ENCODE data around the gene KCNMA1.

The KCNMA1 gene

GRCh38 chr10:77052593-77052992 is 585.0 kb downstream of the KCNMA1 start:
- Histone ChIP-seq H3K4me3 (ENCODE audit: low read length) (no peak overlapping the region), H3K4me1 (ENCODE audit: insufficient read depth, low read length) (peaks cover 5% of the 10 kb centered on the region; the same call in 1 of the 2 replicates), H3K9ac (ENCODE audit: low read depth, low read length) (no peak overlapping the region), H3K27ac (ENCODE audit: low read depth, low read length) (no peak overlapping the region), H3K27me3 (ENCODE audit: insufficient read depth, low read length) (no peaks in the 10 kb centered on the region), H3K9me3 (ENCODE audit: insufficient read depth, low read depth, low read length) (no peaks in the 10 kb centered on the region), H3K36me3 (ENCODE audit: insufficient read depth, low read length) (no peaks in the 10 kb centered on the region)
- WGBS, result 85% methylated on average over 2 of the region's 2 CpGs

- Histone ChIP-seq H3K9me3 (ENCODE audit: insufficient read depth, low read depth, low read length) (no peaks in the 10 kb centered on the region), H3K36me3 (ENCODE audit: insufficient read depth, low read length) (no peaks in the 10 kb centered on the region), H3K27me3 (ENCODE audit: insufficient read depth, low read length) (no peaks in the 10 kb centered on the region), H3K4me1 (ENCODE audit: insufficient read depth, low read length) (peaks cover 5% of the 10 kb centered on the region; the same call in 1 of the 2 replicates), H3K27ac (ENCODE audit: low read depth, low read length) (no peak overlapping the region), H3K9ac (ENCODE audit: low read depth, low read length) (no peak overlapping the region), H3K4me3 (ENCODE audit: low read length) (no peak overlapping the region)
Observed at GRCh38 chr10:77051837-77052236, 585.8 kb downstream of the KCNMA1 start.

- H3K9ac ChIP-seq (ENCODE audit: low read depth, low read length), result no peak overlapping the region
Observed at GRCh38 chr10:77049896-77050295, 587.7 kb downstream of the KCNMA1 start.

GRCh38 chr10:77049146-77049545 is 588.5 kb downstream of the KCNMA1 start:
- H3K9me3 ChIP-seq (ENCODE audit: insufficient read depth, low read depth, low read length), result no peaks in the 10 kb centered on the region
- peaks cover 5% of the 10 kb centered on the region; the same call in 1 of the 2 replicates for H3K4me1 ChIP-seq (ENCODE audit: insufficient read depth, low read length)
- no peak overlapping the region for H3K27ac ChIP-seq (ENCODE audit: low read depth, low read length)
- 92% methylated on average over 3 of the region's 3 CpGs for WGBS
- no peak overlapping the region for H3K9ac ChIP-seq (ENCODE audit: low read depth, low read length)
- no peak overlapping the region for H3K4me3 ChIP-seq (ENCODE audit: low read length)
- no peaks in the 10 kb centered on the region for H3K36me3 ChIP-seq (ENCODE audit: insufficient read depth, low read length)
- H3K27me3 ChIP-seq (ENCODE audit: insufficient read depth, low read length), result no peaks in the 10 kb centered on the region

More at GRCh38 chr10:77049896-77050295, 587.7 kb downstream of the KCNMA1 start:
- H3K27me3 ChIP-seq (ENCODE audit: insufficient read depth, low read length), result no peaks in the 10 kb centered on the region
- 87% methylated on average over 3 of the region's 3 CpGs for WGBS
- peaks cover 5% of the 10 kb centered on the region; the same call in 1 of the 2 replicates for H3K4me1 ChIP-seq (ENCODE audit: insufficient read depth, low read length)
- no peak overlapping the region for H3K4me3 ChIP-seq (ENCODE audit: low read length)
- H3K9me3 ChIP-seq (ENCODE audit: insufficient read depth, low read depth, low read length), result no peaks in the 10 kb centered on the region
- H3K27ac ChIP-seq (ENCODE audit: low read depth, low read length), result no peak overlapping the region
- no peaks in the 10 kb centered on the region for H3K36me3 ChIP-seq (ENCODE audit: insufficient read depth, low read length)

- 89% methylated on average over 2 of the region's 2 CpGs for WGBS
Observed at GRCh38 chr10:77045085-77045484, 592.5 kb downstream of the KCNMA1 start.

GRCh38 chr10:77043420-77043763 is 594.2 kb downstream of the KCNMA1 start:
- 97% methylated on average over 2 of the region's 2 CpGs for WGBS
- Histone ChIP-seq H3K27me3 (ENCODE audit: insufficient read depth, low read length) (no peaks in the 10 kb centered on the region), H3K4me1 (ENCODE audit: insufficient read depth, low read length) (0 out of 2 replicates have a peak, but pooled peaks cover 4% of the 10 kb centered on the region), H3K36me3 (ENCODE audit: insufficient read depth, low read length) (no peaks in the 10 kb centered on the region), H3K9me3 (ENCODE audit: insufficient read depth, low read depth, low read length) (no peaks in the 10 kb centered on the region), H3K9ac (ENCODE audit: low read depth, low read length) (no peak overlapping the region), H3K4me3 (ENCODE audit: low read length) (no peak overlapping the region), H3K27ac (ENCODE audit: low read depth, low read length) (no peak overlapping the region)

More at GRCh38 chr10:77045085-77045484, 592.5 kb downstream of the KCNMA1 start:
- Histone ChIP-seq H3K4me3 (ENCODE audit: low read length) (no peak overlapping the region), H3K9me3 (ENCODE audit: insufficient read depth, low read depth, low read length) (no peaks in the 10 kb centered on the region), H3K4me1 (ENCODE audit: insufficient read depth, low read length) (0 out of 2 replicates have a peak, but pooled peaks cover 4% of the 10 kb centered on the region), H3K27me3 (ENCODE audit: insufficient read depth, low read length) (no peaks in the 10 kb centered on the region), H3K9ac (ENCODE audit: low read depth, low read length) (no peak overlapping the region), H3K36me3 (ENCODE audit: insufficient read depth, low read length) (no peaks in the 10 kb centered on the region), H3K27ac (ENCODE audit: low read depth, low read length) (no peak overlapping the region)

- Histone ChIP-seq H3K36me3 (ENCODE audit: insufficient read depth, low read length) (no peaks in the 10 kb centered on the region), H3K27ac (ENCODE audit: low read depth, low read length) (no peak overlapping the region), H3K27me3 (ENCODE audit: insufficient read depth, low read length) (no peaks in the 10 kb centered on the region), H3K4me1 (ENCODE audit: insufficient read depth, low read length) (peaks cover 7% of the 10 kb centered on the region; the same call in 1 of the 2 replicates), H3K4me3 (ENCODE audit: low read length) (no peak overlapping the region), H3K9me3 (ENCODE audit: insufficient read depth, low read depth, low read length) (no peaks in the 10 kb centered on the region), H3K9ac (ENCODE audit: low read depth, low read length) (no peak overlapping the region)
- 95% methylated on average over 4 of the region's 4 CpGs for WGBS
Observed at GRCh38 chr10:77042706-77043419, 594.7 kb downstream of the KCNMA1 start.

- H3K9ac ChIP-seq (ENCODE audit: low read depth, low read length), result peak overlapping the region; percentile 21; the same call in 1 of the 2 replicates
- H3K36me3 ChIP-seq (ENCODE audit: insufficient read depth, low read length), result no peaks in the 10 kb centered on the region
- H3K27me3 ChIP-seq (ENCODE audit: insufficient read depth, low read length), result no peaks in the 10 kb centered on the region
- WGBS, result 84% methylated on average over 4 of the region's 4 CpGs
- no peaks in the 10 kb centered on the region for H3K9me3 ChIP-seq (ENCODE audit: insufficient read depth, low read depth, low read length)
- H3K4me3 ChIP-seq (ENCODE audit: low read length), result no peak overlapping the region
- H3K4me1 ChIP-seq (ENCODE audit: insufficient read depth, low read length), result peaks cover 11% of the 10 kb centered on the region; the same call in 1 of the 2 replicates
- H3K27ac ChIP-seq (ENCODE audit: low read depth, low read length), result no peak overlapping the region
Observed at GRCh38 chr10:77041636-77042258, 595.9 kb downstream of the KCNMA1 start.

GRCh38 chr10:77038407-77038806 is 599.2 kb downstream of the KCNMA1 start:
- Histone ChIP-seq H3K27ac (ENCODE audit: low read depth, low read length) (no peak overlapping the region), H3K4me3 (ENCODE audit: low read length) (no peak overlapping the region), H3K9ac (ENCODE audit: low read depth, low read length) (no peak overlapping the region), H3K36me3 (ENCODE audit: insufficient read depth, low read length) (no peaks in the 10 kb centered on the region), H3K27me3 (ENCODE audit: insufficient read depth, low read length) (no peaks in the 10 kb centered on the region), H3K9me3 (ENCODE audit: insufficient read depth, low read depth, low read length) (no peaks in the 10 kb centered on the region), H3K4me1 (ENCODE audit: insufficient read depth, low read length) (peaks cover 11% of the 10 kb centered on the region; the same call in 1 of the 2 replicates)
- WGBS, result 97% methylated on average over 3 of the region's 4 CpGs

GRCh38 chr10:77037735-77038403 is 599.7 kb downstream of the KCNMA1 start:
- H3K27ac ChIP-seq (ENCODE audit: low read depth, low read length), result no peak overlapping the region
- 65% methylated on average over 8 of the region's 8 CpGs for WGBS
- H3K27me3 ChIP-seq (ENCODE audit: insufficient read depth, low read length), result no peaks in the 10 kb centered on the region
- no peaks in the 10 kb centered on the region for H3K9me3 ChIP-seq (ENCODE audit: insufficient read depth, low read depth, low read length)
- H3K4me1 ChIP-seq (ENCODE audit: insufficient read depth, low read length), result peaks cover 11% of the 10 kb centered on the region; the same call in 1 of the 2 replicates
- H3K9ac ChIP-seq (ENCODE audit: low read depth, low read length), result no peak overlapping the region
- H3K36me3 ChIP-seq (ENCODE audit: insufficient read depth, low read length), result no peaks in the 10 kb centered on the region
- H3K4me3 ChIP-seq (ENCODE audit: low read length), result no peak overlapping the region

All from HUES64 (cell line).